ENCODE measurements around the gene RETREG2. TPM values are rescaled to one million over a fixed set of nuclear protein-coding genes. Genes with fewer than 3 reads are reported as not detected.

RETREG2 gene
- polyA plus RNA-seq, 1 donor from 2014 or later: 156 TPM

DNA sequence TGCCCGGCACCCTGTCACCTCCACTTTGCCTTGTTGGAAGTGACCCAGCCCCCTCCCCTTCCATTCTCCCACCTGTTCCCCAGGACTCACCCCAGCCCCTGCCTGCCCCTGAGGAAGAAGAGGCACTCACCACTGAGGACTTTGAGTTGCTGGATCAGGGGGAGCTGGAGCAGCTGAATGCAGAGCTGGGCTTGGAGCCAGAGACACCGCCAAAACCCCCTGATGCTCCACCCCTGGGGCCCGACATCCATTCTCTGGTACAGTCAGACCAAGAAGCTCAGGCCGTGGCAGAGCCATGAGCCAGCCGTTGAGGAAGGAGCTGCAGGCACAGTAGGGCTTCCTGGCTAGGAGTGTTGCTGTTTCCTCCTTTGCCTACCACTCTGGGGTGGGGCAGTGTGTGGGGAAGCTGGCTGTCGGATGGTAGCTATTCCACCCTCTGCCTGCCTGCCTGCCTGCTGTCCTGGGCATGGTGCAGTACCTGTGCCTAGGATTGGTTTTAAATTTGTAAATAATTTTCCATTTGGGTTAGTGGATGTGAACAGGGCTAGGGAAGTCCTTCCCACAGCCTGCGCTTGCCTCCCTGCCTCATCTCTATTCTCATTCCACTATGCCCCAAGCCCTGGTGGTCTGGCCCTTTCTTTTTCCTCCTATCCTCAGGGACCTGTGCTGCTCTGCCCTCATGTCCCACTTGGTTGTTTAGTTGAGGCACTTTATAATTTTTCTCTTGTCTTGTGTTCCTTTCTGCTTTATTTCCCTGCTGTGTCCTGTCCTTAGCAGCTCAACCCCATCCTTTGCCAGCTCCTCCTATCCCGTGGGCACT is 4.5 kb downstream of the RETREG2 start:
- no peaks in the 10 kb centered on the region for H3K9me2 ChIP-seq (ENCODE audit: insufficient read depth, low read length)
- peaks cover 14% of the 10 kb centered on the region for H3K79me2 ChIP-seq (replicated peaks; ENCODE audit: insufficient read depth, low read length)
- H3K36me3 ChIP-seq (ENCODE audit: insufficient read depth, low read length): peaks cover 6% of the 10 kb centered on the region
- no peak overlapping the region for H3K27ac ChIP-seq (ENCODE audit: low read length)
- no peak overlapping the region for H3K4me3 ChIP-seq (ENCODE audit: low read length)
- H3F3A ChIP-seq (ENCODE audit: insufficient read depth, low read length, poor library complexity, severe bottlenecking): no peaks in the 10 kb centered on the region
- H3K9me3 ChIP-seq (ENCODE audit: low read length): no peaks in the 10 kb centered on the region
- no peak overlapping the region for H3K9ac ChIP-seq (ENCODE audit: low read length)
- H3K27me3 ChIP-seq (ENCODE audit: insufficient read depth, low read depth, low read length): no peaks in the 10 kb centered on the region
- H4K20me1 ChIP-seq (ENCODE audit: insufficient read depth): no peaks in the 10 kb centered on the region
- no peak for TF ChIP-seq RAD21 (conservative IDR thresholded peaks at IDR 0.05)
- H2AFZ ChIP-seq (ENCODE audit: low read depth, low read length): no peak overlapping the region
- H3K4me2 ChIP-seq (ENCODE audit: low read length): no peak overlapping the region

DNA sequence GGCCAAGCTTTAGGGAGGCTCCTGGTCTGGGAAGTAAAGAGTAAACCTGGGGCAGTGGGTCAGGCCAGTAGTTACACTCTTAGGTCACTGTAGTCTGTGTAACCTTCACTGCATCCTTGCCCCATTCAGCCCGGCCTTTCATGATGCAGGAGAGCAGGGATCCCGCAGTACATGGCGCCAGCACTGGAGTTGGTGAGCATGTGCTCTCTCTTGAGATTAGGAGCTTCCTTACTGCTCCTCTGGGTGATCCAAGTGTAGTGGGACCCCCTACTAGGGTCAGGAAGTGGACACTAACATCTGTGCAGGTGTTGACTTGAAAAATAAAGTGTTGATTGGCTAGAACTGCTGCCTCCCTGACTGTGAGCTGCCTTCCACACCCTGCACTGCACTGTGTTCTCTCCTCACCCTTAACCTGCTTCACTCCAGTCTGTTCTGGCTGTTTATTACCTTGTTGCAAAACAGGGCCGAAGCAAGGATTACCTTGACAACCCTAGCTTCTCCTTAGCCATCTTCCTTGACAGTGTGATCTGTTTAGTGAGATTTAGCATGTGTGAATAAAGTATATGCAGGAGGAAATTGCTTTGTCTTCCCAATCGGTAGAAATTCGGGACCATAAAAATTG is 5.2 kb downstream of the RETREG2 start:
- Histone ChIP-seq H3K9me2 (ENCODE audit: insufficient read depth, low read length) (no peaks in the 10 kb centered on the region), H3F3A (ENCODE audit: insufficient read depth, low read length, poor library complexity, severe bottlenecking) (no peaks in the 10 kb centered on the region), H3K9ac (ENCODE audit: low read length) (no peak overlapping the region), H3K9me3 (ENCODE audit: low read length) (no peaks in the 10 kb centered on the region), H3K4me3 (ENCODE audit: low read length) (no peak overlapping the region), H3K27ac (ENCODE audit: low read length) (no peak overlapping the region), H2AFZ (ENCODE audit: low read depth, low read length) (no peak overlapping the region), H3K27me3 (ENCODE audit: insufficient read depth, low read depth, low read length) (no peaks in the 10 kb centered on the region), H3K79me2 (replicated peaks; ENCODE audit: insufficient read depth, low read length) (peaks cover 14% of the 10 kb centered on the region), H3K36me3 (ENCODE audit: insufficient read depth, low read length) (peaks cover 6% of the 10 kb centered on the region), H3K4me2 (ENCODE audit: low read length) (no peak overlapping the region), H4K20me1 (ENCODE audit: insufficient read depth) (no peaks in the 10 kb centered on the region)
- TF ChIP-seq SMC3 (conservative IDR thresholded peaks at IDR 0.05; ENCODE audit: poor library complexity) (no peak), RAD21 (conservative IDR thresholded peaks at IDR 0.05) (no peak)
- TF ChIP-seq, protein P1, sequence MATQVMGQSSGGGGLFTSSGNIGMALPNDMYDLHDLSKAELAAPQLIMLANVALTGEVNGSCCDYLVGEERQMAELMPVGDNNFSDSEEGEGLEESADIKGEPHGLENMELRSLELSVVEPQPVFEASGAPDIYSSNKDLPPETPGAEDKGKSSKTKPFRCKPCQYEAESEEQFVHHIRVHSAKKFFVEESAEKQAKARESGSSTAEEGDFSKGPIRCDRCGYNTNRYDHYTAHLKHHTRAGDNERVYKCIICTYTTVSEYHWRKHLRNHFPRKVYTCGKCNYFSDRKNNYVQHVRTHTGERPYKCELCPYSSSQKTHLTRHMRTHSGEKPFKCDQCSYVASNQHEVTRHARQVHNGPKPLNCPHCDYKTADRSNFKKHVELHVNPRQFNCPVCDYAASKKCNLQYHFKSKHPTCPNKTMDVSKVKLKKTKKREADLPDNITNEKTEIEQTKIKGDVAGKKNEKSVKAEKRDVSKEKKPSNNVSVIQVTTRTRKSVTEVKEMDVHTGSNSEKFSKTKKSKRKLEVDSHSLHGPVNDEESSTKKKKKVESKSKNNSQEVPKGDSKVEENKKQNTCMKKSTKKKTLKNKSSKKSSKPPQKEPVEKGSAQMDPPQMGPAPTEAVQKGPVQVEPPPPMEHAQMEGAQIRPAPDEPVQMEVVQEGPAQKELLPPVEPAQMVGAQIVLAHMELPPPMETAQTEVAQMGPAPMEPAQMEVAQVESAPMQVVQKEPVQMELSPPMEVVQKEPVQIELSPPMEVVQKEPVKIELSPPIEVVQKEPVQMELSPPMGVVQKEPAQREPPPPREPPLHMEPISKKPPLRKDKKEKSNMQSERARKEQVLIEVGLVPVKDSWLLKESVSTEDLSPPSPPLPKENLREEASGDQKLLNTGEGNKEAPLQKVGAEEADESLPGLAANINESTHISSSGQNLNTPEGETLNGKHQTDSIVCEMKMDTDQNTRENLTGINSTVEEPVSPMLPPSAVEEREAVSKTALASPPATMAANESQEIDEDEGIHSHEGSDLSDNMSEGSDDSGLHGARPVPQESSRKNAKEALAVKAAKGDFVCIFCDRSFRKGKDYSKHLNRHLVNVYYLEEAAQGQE (IDR thresholded peaks at IDR 0.05; ENCODE audit: borderline replicate concordance): no peak

DNA sequence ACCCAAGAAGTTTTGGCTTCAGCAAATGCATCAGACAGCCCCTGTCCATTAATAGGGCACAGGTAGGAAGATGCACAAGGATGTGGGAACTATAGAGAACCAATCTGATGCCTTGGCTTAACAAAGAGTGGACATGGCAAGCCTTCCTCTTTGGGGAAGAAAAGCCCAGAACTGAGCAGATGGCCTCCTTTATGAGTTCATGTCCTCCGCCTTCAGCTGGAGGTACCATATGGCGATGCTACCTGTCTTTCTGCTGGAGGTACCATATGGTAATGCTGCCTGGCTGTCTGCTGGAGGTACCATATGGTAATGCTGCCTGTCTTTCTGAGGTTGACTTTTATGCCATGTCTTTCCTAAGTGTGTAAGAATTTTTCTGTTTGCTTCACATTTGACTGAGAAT is 6.0 kb downstream of the RETREG2 start:
- no peak overlapping the region for H3K9ac ChIP-seq (ENCODE audit: low read length)
- H3K4me2 ChIP-seq (ENCODE audit: low read length): no peak overlapping the region
- H3K9me3 ChIP-seq (ENCODE audit: low read length): no peaks in the 10 kb centered on the region
- H3K27me3 ChIP-seq (ENCODE audit: insufficient read depth, low read depth, low read length): no peaks in the 10 kb centered on the region
- no peak overlapping the region for H3K4me3 ChIP-seq (ENCODE audit: low read length)
- H3K27ac ChIP-seq (ENCODE audit: low read length): no peak overlapping the region
- H3K9me2 ChIP-seq (ENCODE audit: insufficient read depth, low read length): no peaks in the 10 kb centered on the region
- peaks cover 10% of the 10 kb centered on the region for H3K79me2 ChIP-seq (replicated peaks; ENCODE audit: insufficient read depth, low read length)
- no peaks in the 10 kb centered on the region for H4K20me1 ChIP-seq (ENCODE audit: insufficient read depth)
- H2AFZ ChIP-seq (ENCODE audit: low read depth, low read length): no peak overlapping the region
- no peak for TF ChIP-seq TAF1 (IDR thresholded peaks at IDR 0.05; ENCODE audit: low read depth)
- no peak for TF ChIP-seq POLR2AphosphoS5 (IDR thresholded peaks at IDR 0.05)
- TF ChIP-seq, protein P1 (IDR thresholded peaks at IDR 0.05; ENCODE audit: borderline replicate concordance): no peak
- TF ChIP-seq EZH2 (IDR thresholded peaks at IDR 0.05; ENCODE audit: borderline replicate concordance, insufficient read depth, low read length, poor library complexity, severe bottlenecking): no peak
- no peak for TF ChIP-seq MXI1 (conservative IDR thresholded peaks at IDR 0.05; ENCODE audit: poor library complexity, severe bottlenecking)
- TF ChIP-seq, protein P2, sequence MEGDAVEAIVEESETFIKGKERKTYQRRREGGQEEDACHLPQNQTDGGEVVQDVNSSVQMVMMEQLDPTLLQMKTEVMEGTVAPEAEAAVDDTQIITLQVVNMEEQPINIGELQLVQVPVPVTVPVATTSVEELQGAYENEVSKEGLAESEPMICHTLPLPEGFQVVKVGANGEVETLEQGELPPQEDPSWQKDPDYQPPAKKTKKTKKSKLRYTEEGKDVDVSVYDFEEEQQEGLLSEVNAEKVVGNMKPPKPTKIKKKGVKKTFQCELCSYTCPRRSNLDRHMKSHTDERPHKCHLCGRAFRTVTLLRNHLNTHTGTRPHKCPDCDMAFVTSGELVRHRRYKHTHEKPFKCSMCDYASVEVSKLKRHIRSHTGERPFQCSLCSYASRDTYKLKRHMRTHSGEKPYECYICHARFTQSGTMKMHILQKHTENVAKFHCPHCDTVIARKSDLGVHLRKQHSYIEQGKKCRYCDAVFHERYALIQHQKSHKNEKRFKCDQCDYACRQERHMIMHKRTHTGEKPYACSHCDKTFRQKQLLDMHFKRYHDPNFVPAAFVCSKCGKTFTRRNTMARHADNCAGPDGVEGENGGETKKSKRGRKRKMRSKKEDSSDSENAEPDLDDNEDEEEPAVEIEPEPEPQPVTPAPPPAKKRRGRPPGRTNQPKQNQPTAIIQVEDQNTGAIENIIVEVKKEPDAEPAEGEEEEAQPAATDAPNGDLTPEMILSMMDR (IDR thresholded peaks at IDR 0.05; ENCODE audit: poor library complexity, severe bottlenecking): no peak
- TF ChIP-seq EP300 (conservative IDR thresholded peaks at IDR 0.05; ENCODE audit: poor library complexity, severe bottlenecking): no peak
- no peak for TF ChIP-seq SMC3 (conservative IDR thresholded peaks at IDR 0.05; ENCODE audit: poor library complexity)
- no peak for TF ChIP-seq RAD21 (conservative IDR thresholded peaks at IDR 0.05)
- peaks cover 6% of the 10 kb centered on the region for H3K36me3 ChIP-seq (ENCODE audit: insufficient read depth, low read length)
- no peaks in the 10 kb centered on the region for H3F3A ChIP-seq (ENCODE audit: insufficient read depth, low read length, poor library complexity, severe bottlenecking)
